ENCODE data around the gene TACC2. TPM values are rescaled to one million over a fixed set of nuclear protein-coding genes. Genes with fewer than 3 reads are reported as not detected.

TACC2 gene
- total and polyA plus RNA-seq, 9 of the 15 experiments (the other 6 are each of a cell fraction or from before 2014, with no cell fraction given) = under 0.01 to 0.35 (median 0.03) TPM; not detected in 6

GRCh38 chr10:122255509-122256301 lies 266.7 kb downstream of the TACC2 start:
- POLR2A ChIA-PET = interaction anchor here (1.2 kb wide), 1 partner anchor 83 kb away, joined by 3 read pairs; no protein-coding TSS in a partner anchor
- no peaks in the 10 kb centered on the region for H4K20me1 ChIP-seq (replicated peaks; ENCODE audit: control insufficient read depth, insufficient read depth, low read length)
- intact Hi-C loops (cut with micrococcal nuclease) = no loop called here

More at GRCh38 chr10:122255509-122256301, 266.7 kb downstream of the TACC2 start:
- H2AFZ ChIP-seq (ENCODE audit: low read depth, low read length) = no peak overlapping the region
- H3K9ac ChIP-seq (ENCODE audit: insufficient read depth in 1 of 2, low read depth in 2 of 2, low read length in 2 of 2) = no peak overlapping the region
- in situ Hi-C loops (cut with MboI) = no loop called here
- H3K27ac ChIP-seq (ENCODE audit: extremely low read depth, low read depth, low read length) = no peak overlapping the region
- no peaks in the 10 kb centered on the region for H3K4me1 ChIP-seq (replicated peaks in 1 of 2; ENCODE audit: control insufficient read depth in 2 of 2, insufficient read depth in 2 of 2, low read length in 2 of 2)
- H3K9me1 ChIP-seq (ENCODE audit: control insufficient read depth, insufficient read depth, low read length) = no peaks in the 10 kb centered on the region
- H3K4me2 ChIP-seq (ENCODE audit: insufficient read depth, low read length) = no peak overlapping the region
- no peaks in the 10 kb centered on the region for H3K9me3 ChIP-seq (replicated peaks; ENCODE audit: control insufficient read depth, insufficient read depth, low read depth, low read length)
- no peaks in the 10 kb centered on the region; a peak in 1 of 5 replicates for H3K27me3 ChIP-seq (ENCODE audit: control insufficient read depth in 2 of 2, insufficient read depth in 2 of 2, low read length in 2 of 2)
- H3K4me3 ChIP-seq = no peak overlapping the region
- DNase-seq (ENCODE audit: extremely low read depth in 1 of 4, low spot score in 3 of 4) (no peak), FAIRE-seq (no peak), ATAC-seq (no peak)
- TF ChIP-seq TAF15 (IDR thresholded peaks at IDR 0.05; ENCODE audit: low read depth, low read length) = no peak
- TF ChIP-seq TEAD2 (tag; IDR thresholded peaks at IDR 0.05) = no peak
- TF ChIP-seq SAP30 (IDR thresholded peaks at IDR 0.05; ENCODE audit: borderline replicate concordance, insufficient read depth, low read depth, low read length, poor library complexity, severe bottlenecking) = no peak
- TF ChIP-seq RNF2 (IDR thresholded peaks at IDR 0.05) = no peak
- TF ChIP-seq KLF10 (CRISPR knock-in tag; IDR thresholded peaks at IDR 0.05) = no peak
- no peak for TF ChIP-seq MLX (CRISPR knock-in tag; conservative IDR thresholded peaks at IDR 0.05)
- TF ChIP-seq TOE1 (IDR thresholded peaks at IDR 0.05; ENCODE audit: borderline replicate concordance) = no peak
- TF ChIP-seq TOE1 (CRISPR knock-in tag; IDR thresholded peaks at IDR 0.05; ENCODE audit: borderline replicate concordance, low read depth) = no peak
- no peak for TF ChIP-seq PHF21A (IDR thresholded peaks at IDR 0.05; ENCODE audit: borderline replicate concordance, low read depth)
- TF ChIP-seq AFF1 (IDR thresholded peaks at IDR 0.05; ENCODE audit: low read depth in 1 of 2, partially characterized antibody in 2 of 2) = no peak
- TF ChIP-seq SMAD1 (IDR thresholded peaks at IDR 0.05; ENCODE audit: low read depth, low read length, partially characterized antibody) = no peak
- TF ChIP-seq ZNF384 (IDR thresholded peaks at IDR 0.05; ENCODE audit: low read depth, low read length) = no peak
- TF ChIP-seq ZNF253 (CRISPR knock-in tag; conservative IDR thresholded peaks at IDR 0.05) = no peak
- no peak for TF ChIP-seq ZNF347 (CRISPR knock-in tag; IDR thresholded peaks at IDR 0.05; ENCODE audit: low read depth)
- TF ChIP-seq SP2 (IDR thresholded peaks at IDR 0.05; ENCODE audit: extremely low read depth, low read depth, low read length, poor library complexity, severe bottlenecking) = no peak
- 0% methylated on average over 8 of the region's 14 CpGs for WGBS (ENCODE audit: insufficient coverage, low coverage, missing lambda C conversion rate)
- CTCF ChIA-PET (ENCODE audit: low intra/inter-chr PET ratio) = interaction anchor here (0.6 kb wide), 1 partner anchor 18 kb away, joined by 3 read pairs; no protein-coding TSS in a partner anchor
- no peaks in the 10 kb centered on the region for H3K36me3 ChIP-seq (ENCODE audit: control insufficient read depth, insufficient read depth, low read length)
- H3K79me2 ChIP-seq (ENCODE audit: control insufficient read depth, insufficient read depth, low read length) = no peaks in the 10 kb centered on the region
- no TSS peak for BruUV-seq (replicated peaks)
